Heart right ventricle (tissue), 16 donors: ENCODE data around the gene PCDHGB6. TPM values are rescaled to one million over a fixed set of nuclear protein-coding genes. Genes with fewer than 3 reads are reported as not detected.

Source experiments
- ATAC-seq, 8 donors: fragments of 200-7000 bp; cut with Tn5 transposase; one replicate each; pipeline ENCODE4 v1.9.1; 2020; ENCODE audit warnings: mild to moderate bottlenecking in 8 of 8, moderate library complexity in 8 of 8, moderate number of reproducible peaks in 1 of 8
- DNase-seq, 2 donors: peaks; one replicate each; pipeline ENCODE4 v3.0.0-alpha.2; 2020
- H3K27ac ChIP-seq, 10 donors: fragments of 200-600 bp; sonication (generic) in 2 of 10; one replicate each; pipeline versions ENCODE4 v1.5.0 to v1.8.0; 2020 to 2022; ENCODE audit warnings: mild to moderate bottlenecking in 3 of 10
- H3K27me3 ChIP-seq, 7 donors: fragments of 200-600 bp; one replicate each; pipeline ENCODE4 v1.8.0; 2021 to 2022; ENCODE audit warnings: mild to moderate bottlenecking in 2 of 7
- H3K36me3 ChIP-seq, 9 donors: fragments of 200-600 bp; sonication (generic) in 1 of 9; one replicate each; pipeline versions ENCODE4 v1.5.0 to v1.8.0; 2020 to 2022; ENCODE audit warnings: mild to moderate bottlenecking in 2 of 9
- H3K4me1 ChIP-seq, 9 donors: fragments of 200-600 bp; sonication (generic) in 1 of 9; one replicate each; pipeline versions ENCODE4 v1.5.0 to v1.8.0; 2020 to 2022; ENCODE audit warnings: mild to moderate bottlenecking in 4 of 9
- H3K4me3 ChIP-seq, 10 donors: fragments of 200-600 bp; sonication (generic) in 2 of 10; one replicate each; pipeline versions ENCODE4 v1.5.0 to v1.8.0; 2020 to 2022; ENCODE audit warnings: mild to moderate bottlenecking in 7 of 10, moderate library complexity in 2 of 10
- H3K9me3 ChIP-seq, 11 donors: fragments of 200-600 bp in 10 of 11; sonication (generic) in 2 of 11; one replicate each; pipeline versions ENCODE4 v1.5.0 to v1.8.0; 2013 to 2022; ENCODE audit warnings: mild to moderate bottlenecking in 2 of 11, control low read depth in 1 of 11, moderate library complexity in 1 of 11
- CTCF ChIP-seq, 9 donors: fragments of 200-600 bp; sonication (generic) in 2 of 9; IDR thresholded peaks; one replicate each; pipeline versions ENCODE4 v1.5.0 to v1.8.0; 2021 to 2022; ENCODE audit warnings: antibody characterized with exemption in 9 of 9, mild to moderate bottlenecking in 5 of 9, moderate library complexity in 1 of 9
- WGBS, 2 donors: extraction: QIAGEN DNeasy Blood & Tissue Kit; methylation state at CpG; one replicate each; pipeline ENCODE4 v1.1.7; 2013; ENCODE audit warnings: inconsistent platforms in 1 of 2; 5-methylcytosine and 5-hydroxymethylcytosine counted together
- intact Hi-C, 10 donors: fragments of 100-400 bp; cut with DNase I; formaldehyde crosslinking; loops; one replicate each; pipeline versions ENCODE4 v1.11.1 to v1.14.2; 2022
- polyA plus RNA-seq, 2 donors: library from polyadenylated mRNA; stranded (reverse); fragments of 200-250 nt; gene quantifications; one replicate each; pipeline ENCODE4 v1.2.3, GENCODE V29; 2013
- total RNA-seq, 10 donors: library from RNA; stranded (reverse); fragmentation: NEBNext Ultra II Directional in 3 of 10; extraction: Animal tissue kit (Norgen Biotek cat#: 25700) in 3 of 10; gene quantifications; one replicate each; pipeline versions ENCODE4 v1.2.1 to v1.2.4, GENCODE V29; 2021 to 2023
- donor health status: Arrhythmogenic right ventricular cardiomyopathy.
- donor health status: ischemic (EF 13 %, LVEDD 7.1; RV severe dilation, severe dysfunction).
- donor health status: healthy with polysubstance abuse.
- donor health status: DM: no; HTN: yes; CAD: no.
- donor health status: DM: no; HTN: no; CAD: no.
- donor health status: ischemic (EF 25% LVEDD 6.9; RV normal size, moderate dysfunction).
- donor health status: ischemic (EF 25% LVEDD 5.7; RV mildly dilated, moderate dysfunction).
- donor health status: healthy.
- donor health status: DM: yes; HTN: yes; CAD: no.
- donor health status: Ischemic cardiomyopathy.
- donor health status: ischemic (EF 35%, LVEDD 5.7; RV mildly dilated, moderate dysfunction).
- donor health status: nonischemic (EF 11% LVEDD 7.7; RV severe dilation, severe dysfunction).
- donor health status: DM: yes; HTN: yes; CAD: no.
- donor health status: PGD.
- donor health status: ischemic (EF 29% LVEDD 5.4; RV normal size, mild dysfunction).
- donor health status: nonischemic (EF 23%, LVEDD 6.1; RV moderate dilation, normal function).

The PCDHGB6 gene
- total and polyA plus RNA-seq, 12 donors = 1.1 to 10.2 (median 6.4) TPM

GRCh38 chr5:141369994-141370848 lies 37.6 kb upstream of the PCDHGB6 start, which contains the start of gene PCDHGB3:
TSS of gene PCDHGB3 (plus strand) at chr5:141370242. CDS start at chr5:141370395, 153 bp downstream.
- 19 to 24% methylated on average over 32 of the region's 32 CpGs for WGBS, 2 donors
- peaks cover 0 to 36% (median 0%) of the 10 kb centered on the region in 9 donors for H3K36me3 ChIP-seq
- H3K27me3 ChIP-seq = peaks cover 0 to 81% (median 0%) of the 10 kb centered on the region in 7 donors
- ATAC-seq = peak; percentile 80 to 94 (median 88)
- intact Hi-C loops = loop anchor here in 1 of 10 donors (2.0 kb wide), 1 partner anchor 27 kb away; the partner anchor contains the start of gene PCDHGA3
- TF ChIP-seq CTCF (IDR thresholded peaks at IDR 0.05) = peak in 7 of 9 donors; percentile 31 to 62 (median 43)
- H3K4me1 ChIP-seq = peaks cover 0 to 39% (median 0%) of the 10 kb centered on the region in 9 donors
- peak within 1 kb of the TSS in 7 of 10 donors; percentile 6 to 43 (median 37) for H3K4me3 ChIP-seq
- peak within 1 kb of the TSS in 4 of 10 donors; percentile 21 to 57 (median 44) for H3K27ac ChIP-seq
- no peak for DNase-seq
- H3K9me3 ChIP-seq = peaks cover 0 to 100% (median 55%) of the 10 kb centered on the region in 11 donors

GRCh38 chr5:141371572-141372475 lies 36.0 kb upstream of the PCDHGB6 start:
- peaks cover 0 to 28% (median 0%) of the 10 kb centered on the region in 9 donors for H3K36me3 ChIP-seq
- peaks cover 0 to 39% (median 0%) of the 10 kb centered on the region in 9 donors for H3K4me1 ChIP-seq
- no peak for DNase-seq
- H3K4me3 ChIP-seq = no peak overlapping the region
- peaks cover 0 to 99% (median 63%) of the 10 kb centered on the region in 11 donors for H3K9me3 ChIP-seq
- peaks cover 0 to 65% (median 0%) of the 10 kb centered on the region in 7 donors for H3K27me3 ChIP-seq
- no peak overlapping the region for H3K27ac ChIP-seq
- peak in 4 of 8 donors; percentile 11 to 67 (median 42) for ATAC-seq
- intact Hi-C loops = no loop called here
- TF ChIP-seq CTCF (IDR thresholded peaks at IDR 0.05) = no peak
- WGBS, 2 donors = 32 to 35% methylated on average over 69 of the region's 69 CpGs

- H3K4me1 ChIP-seq = peaks cover 0 to 39% (median 0%) of the 10 kb centered on the region in 9 donors
- ATAC-seq = no peak
- WGBS, 2 donors = 25 to 27% methylated on average over 27 of the region's 27 CpGs
- peak within 1 kb of the TSS in 8 of 10 donors; percentile 13 to 36 (median 23) for H3K4me3 ChIP-seq
- peaks cover 0 to 99% (median 64%) of the 10 kb centered on the region in 11 donors for H3K9me3 ChIP-seq
- TF ChIP-seq CTCF (IDR thresholded peaks at IDR 0.05) = peak in 8 of 9 donors; percentile 20 to 53 (median 43)
- no peak for DNase-seq
- H3K27ac ChIP-seq = peak within 1 kb of the TSS in 1 of 10 donors; percentile 8
- H3K27me3 ChIP-seq = peaks cover 0 to 58% (median 0%) of the 10 kb centered on the region in 7 donors
- intact Hi-C loops = no loop called here
- H3K36me3 ChIP-seq = peaks cover 0 to 43% (median 0%) of the 10 kb centered on the region in 9 donors
These were observed 34.0 kb upstream of the PCDHGB6 start, which contains the start of gene PCDHGA6 for GRCh38 chr5:141373673-141374317. TSS of gene PCDHGA6 (plus strand) at chr5:141373891. CDS start at chr5:141374084, 193 bp downstream.
